Spleen (tissue), 11 donors: ENCODE data around the gene LINGO4. TPM values are rescaled to one million over a fixed set of nuclear protein-coding genes. Genes with fewer than 3 reads are reported as not detected.

Source experiments
- DNase-seq: peaks from one replicate; pipeline ENCODE4 v3.0.0-alpha.2; 2020
- H3K27ac ChIP-seq, 8 donors: fragments of 200-600 bp; sonication (generic) in 7 of 8; 1 replicate in 4 of 8; 2 replicates in 4 of 8; pipeline versions ENCODE4 v1.5.0 to v1.8.0; 2016 to 2021; ENCODE audit warnings: inconsistent platforms in 4 of 8, mild to moderate bottlenecking in 4 of 8, moderate library complexity in 1 of 8
- H3K27me3 ChIP-seq, 7 donors: fragments of 200-600 bp; sonication (generic) in 6 of 7; replicated peaks in 1 of 7; 1 replicate in 4 of 7; 2 replicates in 3 of 7; pipeline versions ENCODE4 v1.5.0 to v1.8.0; 2016 to 2021; ENCODE audit warnings: inconsistent platforms in 3 of 7, mild to moderate bottlenecking in 1 of 7
- H3K36me3 ChIP-seq, 6 donors: fragments of 200-600 bp; sonication (generic) in 5 of 6; 1 replicate in 4 of 6; 2 replicates in 2 of 6; pipeline versions ENCODE4 v1.5.0 to v1.8.0; 2016 to 2021; ENCODE audit warnings: inconsistent platforms in 2 of 6
- H3K4me1 ChIP-seq, 6 donors: fragments of 200-600 bp; sonication (generic) in 5 of 6; 1 replicate in 3 of 6; 2 replicates in 3 of 6; pipeline versions ENCODE4 v1.5.0 to v1.8.0; 2016 to 2021; ENCODE audit warnings: inconsistent platforms in 3 of 6
- H3K4me3 ChIP-seq, 8 donors: fragments of 200-600 bp; sonication (generic) in 7 of 8; 1 replicate in 4 of 8; 2 replicates in 4 of 8; pipeline versions ENCODE4 v1.5.0 to v1.8.0; 2016 to 2021; ENCODE audit warnings: inconsistent platforms in 4 of 8, mild to moderate bottlenecking in 4 of 8, moderate library complexity in 2 of 8
- H3K9me3 ChIP-seq, 8 donors: fragments of 200-600 bp; sonication (generic) in 7 of 8; 1 replicate in 4 of 8; 2 replicates in 4 of 8; pipeline versions ENCODE4 v1.5.0 to v1.8.0; 2016 to 2021; ENCODE audit warnings: inconsistent platforms in 4 of 8
- POLR2A ChIP-seq, 3 donors: fragments of 450-650 bp; IDR thresholded peaks; one replicate each; pipeline ENCODE4 v1.5.1; 2017; ENCODE audit warnings: antibody characterized with exemption in 3 of 3, mild to moderate bottlenecking in 1 of 3
- POLR2AphosphoS5 ChIP-seq, 3 donors: sonication (generic); formaldehyde crosslinking; IDR thresholded peaks; one replicate each; pipeline ENCODE4 v1.5.1; 2017; ENCODE audit warnings: antibody characterized with exemption in 3 of 3
- WGBS, 5 donors: extraction: QIAGEN DNeasy Blood & Tissue Kit in 3 of 5; methylation state at CpG; one replicate each; pipeline versions ENCODE4 v1.1.5 to v1.1.7; 2013 to 2018; 5-methylcytosine and 5-hydroxymethylcytosine counted together
- intact Hi-C: fragments of 100-400 bp; cut with DNase I; formaldehyde crosslinking; loops from one replicate; pipeline ENCODE4 v1.15.0; 2023; ENCODE audit warnings: low total_unique reads
- polyA plus RNA-seq, 3 donors: library from polyadenylated mRNA; stranded (reverse); fragments of 200-250 nt; gene quantifications; one replicate each; pipeline ENCODE4 v1.2.1, GENCODE V29; 2013
- total RNA-seq, 7 donors: library from RNA; depleted of rRNA in 3 of 7; stranded (reverse); fragments of >200 nt in 3 of 7; fragmentation: NEBNext Ultra II Directional in 4 of 7; extraction: Animal tissue kit (Norgen Biotek cat#: 25700) in 4 of 7; gene quantifications; one replicate each; pipeline versions ENCODE4 v1.1.0 to v1.2.1, GENCODE V29; 2016 to 2021
- TF ChIP-seq, protein P1 (sequence below), 11 experiments: fragments of 200-600 bp in 7 of 11; fragments of 450-650 bp in 4 of 11; sonication (generic) in 4 of 11; IDR thresholded peaks in 8 of 11; conservative IDR thresholded peaks in 3 of 11; 1 replicate in 7 of 11; 2 replicates in 4 of 11; pipeline versions ENCODE4 v1.4.0 to v1.8.0; 2016 to 2021; ENCODE audit warnings: antibody characterized with exemption in 11 of 11, inconsistent platforms in 4 of 11, mild to moderate bottlenecking in 1 of 11
- donor health status: healthy with polysubstance abuse.
- donor health status: DM: no; HTN: no; CAD: no; lungs with moderate emphysema.
- donor health status: DM: no; HTN: no; CAD: no.
- donor health status: Bipolar disorder and iron deficiency.
- donor health status: healthy.
- donor health status: DM: no; HTN: no; CAD: no.
- donor health status: DM: yes; HTN: yes; CAD: no.

Gene LINGO4
- total and polyA plus RNA-seq, 10 donors: 0.04 to 0.36 (median 0.18) TPM; not detected in 4

- no peak for DNase-seq
- TF ChIP-seq POLR2AphosphoS5 (IDR thresholded peaks at IDR 0.05): no peak
- TF ChIP-seq, protein P1, sequence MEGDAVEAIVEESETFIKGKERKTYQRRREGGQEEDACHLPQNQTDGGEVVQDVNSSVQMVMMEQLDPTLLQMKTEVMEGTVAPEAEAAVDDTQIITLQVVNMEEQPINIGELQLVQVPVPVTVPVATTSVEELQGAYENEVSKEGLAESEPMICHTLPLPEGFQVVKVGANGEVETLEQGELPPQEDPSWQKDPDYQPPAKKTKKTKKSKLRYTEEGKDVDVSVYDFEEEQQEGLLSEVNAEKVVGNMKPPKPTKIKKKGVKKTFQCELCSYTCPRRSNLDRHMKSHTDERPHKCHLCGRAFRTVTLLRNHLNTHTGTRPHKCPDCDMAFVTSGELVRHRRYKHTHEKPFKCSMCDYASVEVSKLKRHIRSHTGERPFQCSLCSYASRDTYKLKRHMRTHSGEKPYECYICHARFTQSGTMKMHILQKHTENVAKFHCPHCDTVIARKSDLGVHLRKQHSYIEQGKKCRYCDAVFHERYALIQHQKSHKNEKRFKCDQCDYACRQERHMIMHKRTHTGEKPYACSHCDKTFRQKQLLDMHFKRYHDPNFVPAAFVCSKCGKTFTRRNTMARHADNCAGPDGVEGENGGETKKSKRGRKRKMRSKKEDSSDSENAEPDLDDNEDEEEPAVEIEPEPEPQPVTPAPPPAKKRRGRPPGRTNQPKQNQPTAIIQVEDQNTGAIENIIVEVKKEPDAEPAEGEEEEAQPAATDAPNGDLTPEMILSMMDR (IDR thresholded peaks at IDR 0.05 in 8 of 11, conservative IDR thresholded peaks at IDR 0.05 in 3 of 11): no peak
- TF ChIP-seq POLR2A (IDR thresholded peaks at IDR 0.05): no peak
- H3K27me3 ChIP-seq: peaks cover 0 to 19% (median 0%) of the 10 kb centered on the region in 7 donors
- peaks cover 6 to 53% (median 29%) of the 10 kb centered on the region in 6 donors for H3K4me1 ChIP-seq
- peak overlapping the region in 1 of 8 donors; percentile 19 for H3K4me3 ChIP-seq
- 73 to 91% (median 78%) methylated on average over 4 of the region's 4 CpGs for WGBS, 5 donors
- no peaks in the 10 kb centered on the region for H3K9me3 ChIP-seq
- intact Hi-C loops: loop anchor here (10.0 kb wide), 1 partner anchor 236 kb away; no protein-coding TSS in a partner anchor
- H3K36me3 ChIP-seq: no peaks in the 10 kb centered on the region
- H3K27ac ChIP-seq: peak overlapping the region in 3 of 8 donors; percentile 4 to 65 (median 14)
Measured at GRCh38 chr1:151831256-151831591, 26.0 kb upstream of the LINGO4 start.

DNA sequence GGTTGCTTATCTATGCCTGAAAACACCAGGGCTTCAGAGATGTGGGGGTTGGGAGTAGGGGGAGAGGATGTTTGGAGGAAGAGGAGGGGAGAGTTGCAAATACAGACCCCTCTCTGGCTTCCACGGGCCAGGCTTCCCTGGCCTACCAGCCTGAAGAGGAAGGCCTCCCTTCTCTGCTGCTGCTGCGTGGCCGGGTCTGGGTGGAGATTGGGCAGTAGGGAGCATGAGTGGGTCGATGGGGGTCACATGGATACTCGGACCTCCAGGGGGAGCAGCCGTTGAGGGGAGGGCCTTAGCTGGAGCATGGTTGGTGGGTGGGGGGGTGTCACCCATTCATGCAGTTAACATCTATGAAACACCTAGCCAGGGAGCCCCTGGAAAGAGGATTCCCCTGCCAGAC lies 24.8 kb upstream of the LINGO4 start:
- intact Hi-C loops: loop anchor here (10.0 kb wide), 1 partner anchor 235 kb away; no protein-coding TSS in a partner anchor
- Histone ChIP-seq H3K36me3 (no peaks in the 10 kb centered on the region), H3K4me1 (peaks cover 6 to 52% (median 29%) of the 10 kb centered on the region in 6 donors), H3K9me3 (no peaks in the 10 kb centered on the region), H3K4me3 (no peak overlapping the region), H3K27ac (peak overlapping the region in 3 of 8 donors; percentile 8 to 65 (median 36)), H3K27me3 (peaks cover 0 to 23% (median 0%) of the 10 kb centered on the region in 7 donors)
- no peak for DNase-seq
- 42 to 56% (median 49%) methylated on average over 6 of the region's 6 CpGs for WGBS, 5 donors
- TF ChIP-seq, protein P1 (IDR thresholded peaks at IDR 0.05 in 8 of 11, conservative IDR thresholded peaks at IDR 0.05 in 3 of 11): no peak
- TF ChIP-seq POLR2AphosphoS5 (IDR thresholded peaks at IDR 0.05) (no peak), POLR2A (IDR thresholded peaks at IDR 0.05) (no peak)

DNA sequence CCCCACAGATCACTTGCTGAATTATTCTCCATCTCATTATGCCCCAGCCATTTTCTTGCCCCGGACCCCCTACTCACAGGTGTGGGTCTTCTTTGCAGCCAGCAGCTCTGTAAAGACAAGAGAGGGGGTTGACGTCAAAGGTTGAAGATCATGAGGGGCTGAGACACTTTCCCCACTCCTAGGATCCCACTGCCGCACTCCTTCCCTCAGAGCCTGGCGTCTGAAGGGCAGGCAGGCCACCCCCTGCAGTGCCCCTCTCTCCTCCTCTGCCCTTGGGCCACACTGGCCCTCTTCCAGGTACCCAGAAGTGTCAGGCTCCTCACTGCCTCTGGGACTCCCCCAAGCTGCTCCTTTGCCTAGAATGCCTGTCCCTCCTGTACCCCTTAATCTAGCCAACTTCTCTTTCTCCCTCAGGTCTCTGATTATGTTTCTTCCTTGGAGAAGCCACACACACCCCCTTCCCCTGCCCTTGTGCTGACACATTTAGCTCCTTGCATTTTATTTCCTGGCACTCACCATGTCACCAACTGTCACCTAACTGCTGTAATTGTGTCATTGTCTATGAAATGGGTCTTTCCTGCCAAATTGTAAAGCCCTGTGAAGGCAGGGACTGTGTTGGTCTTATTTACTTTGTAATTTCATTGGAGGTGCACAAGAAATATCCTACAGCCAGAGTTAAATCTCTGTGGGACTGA lies 24.3 kb upstream of the LINGO4 start:
- no peak overlapping the region for H3K4me3 ChIP-seq
- H3K36me3 ChIP-seq: no peaks in the 10 kb centered on the region
- H3K27ac ChIP-seq: peak overlapping the region in 3 of 8 donors; percentile 8 to 65 (median 36)
- TF ChIP-seq POLR2A (IDR thresholded peaks at IDR 0.05): no peak
- TF ChIP-seq, protein P1 (IDR thresholded peaks at IDR 0.05 in 8 of 11, conservative IDR thresholded peaks at IDR 0.05 in 3 of 11): no peak
- 27 to 39% (median 32%) methylated on average over 4 of the region's 4 CpGs for WGBS, 5 donors
- peaks cover 6 to 52% (median 29%) of the 10 kb centered on the region in 6 donors for H3K4me1 ChIP-seq
- H3K27me3 ChIP-seq: peaks cover 0 to 23% (median 0%) of the 10 kb centered on the region in 7 donors
- DNase-seq: no peak
- H3K9me3 ChIP-seq: no peaks in the 10 kb centered on the region
- intact Hi-C loops: loop anchor here (10.0 kb wide), 1 partner anchor 235 kb away; no protein-coding TSS in a partner anchor

DNA sequence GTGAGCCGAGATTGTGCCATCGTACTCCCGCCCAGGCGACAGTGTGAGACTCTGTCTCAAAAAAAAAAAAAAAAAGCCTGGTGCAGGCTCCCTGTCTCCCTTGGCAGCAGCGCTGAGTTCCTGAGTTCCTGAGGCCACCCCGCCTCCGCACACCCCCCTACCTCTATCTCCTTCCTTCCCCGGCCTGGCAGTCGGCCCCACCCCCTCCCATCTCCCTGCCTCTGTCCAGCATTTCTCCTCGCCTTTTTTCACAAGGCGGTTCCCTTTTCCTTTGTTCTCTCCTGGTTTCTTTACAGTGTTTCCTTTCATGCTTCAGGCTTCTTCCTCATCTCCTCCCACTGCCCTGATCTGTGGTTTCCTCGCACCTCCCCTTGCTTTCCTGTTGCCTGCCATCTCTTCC lies 23.7 kb upstream of the LINGO4 start:
- no peak for TF ChIP-seq POLR2A (IDR thresholded peaks at IDR 0.05)
- TF ChIP-seq, protein P1 (IDR thresholded peaks at IDR 0.05 in 8 of 11, conservative IDR thresholded peaks at IDR 0.05 in 3 of 11): no peak
- TF ChIP-seq POLR2AphosphoS5 (IDR thresholded peaks at IDR 0.05): no peak
- intact Hi-C loops: no loop called here
- 3 to 9% (median 5%) methylated on average over 11 to 12 of the region's 12 CpGs for WGBS, 5 donors
- DNase-seq: no peak
- Histone ChIP-seq H3K4me1 (peaks cover 6 to 48% (median 27%) of the 10 kb centered on the region in 6 donors), H3K36me3 (no peaks in the 10 kb centered on the region), H3K9me3 (no peaks in the 10 kb centered on the region), H3K4me3 (no peak overlapping the region), H3K27ac (peak overlapping the region in 2 of 8 donors; percentile 8 to 65), H3K27me3 (peaks cover 0 to 23% (median 0%) of the 10 kb centered on the region in 7 donors)
